WTC11 (cell line): ENCODE results near the gene EGFR. TPM values are rescaled to one million over a fixed set of nuclear protein-coding genes. Genes with fewer than 3 reads are reported as not detected.

ENCODE experiments used
- ATAC-seq: fragments of 200-7000 bp; cut with Tn5 transposase; 2 replicates; pipeline ENCODE4 v1.10.0; 2021; ENCODE audit warnings: mild to moderate bottlenecking, moderate library complexity
- CTCF ChIA-PET: fragments of 300-600 bp; sonication (Branson Sonifier 250); formaldehyde crosslinking; loops from one replicate; lab custom pipeline; 2021; ENCODE audit warnings: antibody characterized with exemption; lab: Charles Lee
- POLR2A ChIA-PET: fragments of 350-600 bp; sonication (Branson Sonifier 250); formaldehyde crosslinking; loops from one replicate; lab custom pipeline; 2021; ENCODE audit warnings: antibody characterized with exemption; lab: Charles Lee
- DNase-seq: peaks from one replicate; pipeline ENCODE4 v3.0.0; 2021; ENCODE audit warnings: low spot score
- H3K27ac Mint-ChIP-seq: 2 replicates; pipeline ENCODE4 v1.8.0; 2021; ENCODE audit warnings: mixed read lengths
- H3K27me3 Mint-ChIP-seq: 2 replicates; pipeline ENCODE4 v1.8.0; 2021; ENCODE audit warnings: low read depth, mild to moderate bottlenecking, moderate library complexity, mixed read lengths
- H3K36me3 Mint-ChIP-seq: 2 replicates; pipeline ENCODE4 v1.8.0; 2021; ENCODE audit warnings: mixed read lengths
- H3K4me1 Mint-ChIP-seq: 2 replicates; pipeline ENCODE4 v1.8.0; 2022; ENCODE audit warnings: mixed read lengths
- H3K4me3 Mint-ChIP-seq: 2 replicates; pipeline ENCODE4 v1.8.0; 2021; ENCODE audit warnings: mild to moderate bottlenecking, moderate library complexity, mixed read lengths
- H3K9me3 Mint-ChIP-seq: 2 replicates; pipeline ENCODE4 v1.8.0; 2021; ENCODE audit warnings: mixed read lengths
- FOXP1 ChIP-seq: sonication (generic); formaldehyde crosslinking; IDR thresholded peaks from 2 replicates; pipeline ENCODE4 v1.8.0; 2022; ENCODE audit warnings: missing genetic modification reagents, mild to moderate bottlenecking, moderate library complexity, borderline replicate concordance
- JAZF1 ChIP-seq: fragments of 250-450 bp; sonication (Bioruptor Pico); IDR thresholded peaks from 2 replicates; pipeline ENCODE4 v1.9.0; 2021; ENCODE audit warnings: moderate library complexity, mild to moderate bottlenecking, inconsistent platforms
- MXD4 ChIP-seq: fragments of 250-450 bp; sonication (Bioruptor Pico); IDR thresholded peaks from 2 replicates; pipeline ENCODE4 v1.8.0; 2021; ENCODE audit warnings: mild to moderate bottlenecking, moderate library complexity, borderline replicate concordance
- NR3C1 ChIP-seq: sonication (generic); formaldehyde crosslinking; conservative IDR thresholded peaks from 2 replicates; pipeline ENCODE4 v1.8.1; 2023; ENCODE audit warnings: low read depth, mild to moderate bottlenecking, missing genetic modification reagents
- ZNF396 ChIP-seq: fragments of 250-450 bp; sonication (Bioruptor Pico); IDR thresholded peaks from 2 replicates; pipeline ENCODE4 v1.8.0; 2021; ENCODE audit warnings: mild to moderate bottlenecking, moderate library complexity, borderline replicate concordance
- ZNF416 ChIP-seq: fragments of 250-450 bp; sonication (Bioruptor Pico); IDR thresholded peaks from 2 replicates; pipeline ENCODE4 v1.9.0; 2021; ENCODE audit warnings: mild to moderate bottlenecking, inconsistent platforms
- ZNF423 ChIP-seq: fragments of 250-450 bp; sonication (Bioruptor Pico); IDR thresholded peaks from 2 replicates; pipeline ENCODE4 v2.1.2; 2022; ENCODE audit warnings: mild to moderate bottlenecking, moderate library complexity
- total RNA-seq: library from RNA; stranded (reverse); gene quantifications from 3 replicates; pipeline ENCODE4 v1.2.3, GENCODE V29; 2021
- TF ChIP-seq, protein P1 (sequence below): sonication (generic); formaldehyde crosslinking; IDR thresholded peaks from 2 replicates; pipeline ENCODE4 v1.8.0; 2023; ENCODE audit warnings: missing genetic modification reagents, mild to moderate bottlenecking, borderline replicate concordance
- TF ChIP-seq, protein P2 (sequence below): sonication (generic); formaldehyde crosslinking; IDR thresholded peaks from 2 replicates; pipeline ENCODE4 v1.8.1; 2023; ENCODE audit warnings: mild to moderate bottlenecking, missing genetic modification reagents
- TF ChIP-seq, protein P3 (sequence below): sonication (generic); formaldehyde crosslinking; conservative IDR thresholded peaks from 2 replicates; pipeline ENCODE4 v1.8.1; 2022; ENCODE audit warnings: mild to moderate bottlenecking, missing genetic modification reagents
- TF ChIP-seq, protein P4 (sequence below): sonication (generic); formaldehyde crosslinking; IDR thresholded peaks from 2 replicates; pipeline ENCODE4 v1.8.1; 2023; ENCODE audit warnings: mild to moderate bottlenecking, moderate library complexity, missing genetic modification reagents
- TF ChIP-seq, protein P5 (sequence below): sonication (generic); formaldehyde crosslinking; IDR thresholded peaks from 2 replicates; pipeline ENCODE4 v1.8.0; 2023; ENCODE audit warnings: mild to moderate bottlenecking, missing genetic modification reagents
- TF ChIP-seq, protein P6 (sequence below): sonication (generic); formaldehyde crosslinking; IDR thresholded peaks from 2 replicates; pipeline ENCODE4 v1.8.0; 2023; ENCODE audit warnings: missing genetic modification reagents
- TF ChIP-seq, protein P7 (sequence below): sonication (generic); formaldehyde crosslinking; IDR thresholded peaks from 2 replicates; pipeline ENCODE4 v1.8.1; 2023; ENCODE audit warnings: mild to moderate bottlenecking, missing genetic modification reagents
- TF ChIP-seq, protein P8 (sequence below): sonication (generic); formaldehyde crosslinking; IDR thresholded peaks from 2 replicates; pipeline ENCODE4 v1.8.1; 2023; ENCODE audit warnings: mild to moderate bottlenecking, missing genetic modification reagents, moderate library complexity

The EGFR gene
- total RNA-seq, 1 experiment from 2014 or later = 5.9 TPM

DNA sequence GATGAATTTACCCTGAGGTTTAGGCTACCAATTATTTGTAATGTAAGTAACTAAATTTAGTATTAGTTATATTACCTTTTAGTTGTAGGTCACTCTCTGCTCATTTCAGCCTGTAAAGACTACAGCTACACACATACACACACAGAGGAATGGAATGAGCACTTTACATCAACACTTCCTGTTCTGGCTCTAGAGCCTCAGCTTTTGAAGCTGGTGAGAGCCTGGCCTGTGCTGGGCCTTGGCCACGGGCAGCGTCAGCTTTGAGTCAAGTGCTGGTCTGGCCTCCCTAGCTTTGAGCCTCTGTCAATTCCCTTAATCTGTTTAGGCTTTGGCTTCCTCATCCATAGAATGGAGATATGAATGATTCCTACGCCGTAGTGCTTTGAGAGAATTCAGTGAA lies 141.7 kb downstream of the EGFR start (continued):
- TF ChIP-seq, protein P1, sequence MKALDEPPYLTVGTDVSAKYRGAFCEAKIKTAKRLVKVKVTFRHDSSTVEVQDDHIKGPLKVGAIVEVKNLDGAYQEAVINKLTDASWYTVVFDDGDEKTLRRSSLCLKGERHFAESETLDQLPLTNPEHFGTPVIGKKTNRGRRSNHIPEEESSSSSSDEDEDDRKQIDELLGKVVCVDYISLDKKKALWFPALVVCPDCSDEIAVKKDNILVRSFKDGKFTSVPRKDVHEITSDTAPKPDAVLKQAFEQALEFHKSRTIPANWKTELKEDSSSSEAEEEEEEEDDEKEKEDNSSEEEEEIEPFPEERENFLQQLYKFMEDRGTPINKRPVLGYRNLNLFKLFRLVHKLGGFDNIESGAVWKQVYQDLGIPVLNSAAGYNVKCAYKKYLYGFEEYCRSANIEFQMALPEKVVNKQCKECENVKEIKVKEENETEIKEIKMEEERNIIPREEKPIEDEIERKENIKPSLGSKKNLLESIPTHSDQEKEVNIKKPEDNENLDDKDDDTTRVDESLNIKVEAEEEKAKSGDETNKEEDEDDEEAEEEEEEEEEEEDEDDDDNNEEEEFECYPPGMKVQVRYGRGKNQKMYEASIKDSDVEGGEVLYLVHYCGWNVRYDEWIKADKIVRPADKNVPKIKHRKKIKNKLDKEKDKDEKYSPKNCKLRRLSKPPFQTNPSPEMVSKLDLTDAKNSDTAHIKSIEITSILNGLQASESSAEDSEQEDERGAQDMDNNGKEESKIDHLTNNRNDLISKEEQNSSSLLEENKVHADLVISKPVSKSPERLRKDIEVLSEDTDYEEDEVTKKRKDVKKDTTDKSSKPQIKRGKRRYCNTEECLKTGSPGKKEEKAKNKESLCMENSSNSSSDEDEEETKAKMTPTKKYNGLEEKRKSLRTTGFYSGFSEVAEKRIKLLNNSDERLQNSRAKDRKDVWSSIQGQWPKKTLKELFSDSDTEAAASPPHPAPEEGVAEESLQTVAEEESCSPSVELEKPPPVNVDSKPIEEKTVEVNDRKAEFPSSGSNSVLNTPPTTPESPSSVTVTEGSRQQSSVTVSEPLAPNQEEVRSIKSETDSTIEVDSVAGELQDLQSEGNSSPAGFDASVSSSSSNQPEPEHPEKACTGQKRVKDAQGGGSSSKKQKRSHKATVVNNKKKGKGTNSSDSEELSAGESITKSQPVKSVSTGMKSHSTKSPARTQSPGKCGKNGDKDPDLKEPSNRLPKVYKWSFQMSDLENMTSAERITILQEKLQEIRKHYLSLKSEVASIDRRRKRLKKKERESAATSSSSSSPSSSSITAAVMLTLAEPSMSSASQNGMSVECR (CRISPR knock-in tag) = no peak

DNA sequence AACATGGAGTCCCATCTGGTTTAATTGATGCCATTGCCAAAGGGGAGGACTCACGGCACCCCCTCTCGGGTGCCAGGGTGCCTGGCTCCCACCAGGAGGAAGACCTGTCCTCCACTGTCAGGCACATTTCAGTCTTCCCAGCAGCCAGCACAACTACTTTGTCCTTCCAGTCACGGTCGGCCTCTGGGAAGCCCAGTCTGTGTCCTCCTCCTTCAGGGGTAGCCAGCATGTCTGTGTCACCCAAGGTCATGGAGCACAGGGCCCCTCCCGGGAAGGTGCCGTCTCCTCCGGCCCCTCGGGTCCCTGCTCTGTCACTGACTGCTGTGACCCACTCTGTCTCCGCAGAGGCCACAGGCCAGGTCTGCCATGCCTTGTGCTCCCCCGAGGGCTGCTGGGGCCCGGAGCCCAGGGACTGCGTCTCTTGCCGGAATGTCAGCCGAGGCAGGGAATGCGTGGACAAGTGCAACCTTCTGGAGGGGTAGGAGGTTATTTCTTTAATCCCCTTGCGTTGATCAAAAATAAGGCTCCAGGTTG lies 142.4 kb downstream of the EGFR start:
- Mint-ChIP-seq H3K9me3 (peaks cover under 1% of the 10 kb centered on the region), H3K36me3 (peaks cover 1% of the 10 kb centered on the region), H3K4me3 (no peak overlapping the region), H3K27ac (no peak overlapping the region), H3K27me3 (no peaks in the 10 kb centered on the region), H3K4me1 (peaks cover 22% of the 10 kb centered on the region)
- ATAC-seq = no peak
- POLR2A ChIA-PET = no interaction called here
- no peak for TF ChIP-seq JAZF1 (CRISPR knock-in tag)
- TF ChIP-seq, all 79 proteins: peak for 0
- DNase-seq = no peak
- CTCF ChIA-PET = no interaction called here

DNA sequence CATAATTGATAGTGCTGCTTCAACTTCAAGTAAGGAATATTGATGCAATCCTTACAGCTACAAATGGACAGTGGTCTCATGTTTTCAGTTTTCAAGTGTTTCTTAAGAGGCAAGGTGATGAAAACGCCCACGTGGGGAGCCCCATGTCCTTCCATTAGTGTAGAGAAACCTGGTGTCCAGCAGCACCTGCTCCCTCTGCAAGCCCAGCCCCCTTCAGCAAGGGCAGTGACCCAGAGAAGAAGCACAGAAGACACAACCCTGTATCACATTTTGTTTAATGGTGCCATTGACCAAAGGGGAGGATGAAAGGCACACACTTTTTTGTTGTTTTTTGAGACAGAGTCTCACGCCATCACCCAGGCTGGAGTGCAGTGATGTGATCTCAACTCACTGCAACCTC lies 143.7 kb downstream of the EGFR start:
- no peak overlapping the region for H3K4me3 Mint-ChIP-seq
- H3K9me3 Mint-ChIP-seq = peaks cover 13% of the 10 kb centered on the region
- ChIA-PET CTCF (no interaction called here), POLR2A (no interaction called here)
- no peaks in the 10 kb centered on the region for H3K27me3 Mint-ChIP-seq
- ATAC-seq (no peak), DNase-seq (no peak)
- H3K27ac Mint-ChIP-seq = no peak overlapping the region
- peaks cover 10% of the 10 kb centered on the region for H3K36me3 Mint-ChIP-seq
- no peak for TF ChIP-seq NR3C1 (CRISPR knock-in tag)
- no peak for TF ChIP-seq ZNF396
- TF ChIP-seq MXD4 = no peak
- TF ChIP-seq, protein P2, sequence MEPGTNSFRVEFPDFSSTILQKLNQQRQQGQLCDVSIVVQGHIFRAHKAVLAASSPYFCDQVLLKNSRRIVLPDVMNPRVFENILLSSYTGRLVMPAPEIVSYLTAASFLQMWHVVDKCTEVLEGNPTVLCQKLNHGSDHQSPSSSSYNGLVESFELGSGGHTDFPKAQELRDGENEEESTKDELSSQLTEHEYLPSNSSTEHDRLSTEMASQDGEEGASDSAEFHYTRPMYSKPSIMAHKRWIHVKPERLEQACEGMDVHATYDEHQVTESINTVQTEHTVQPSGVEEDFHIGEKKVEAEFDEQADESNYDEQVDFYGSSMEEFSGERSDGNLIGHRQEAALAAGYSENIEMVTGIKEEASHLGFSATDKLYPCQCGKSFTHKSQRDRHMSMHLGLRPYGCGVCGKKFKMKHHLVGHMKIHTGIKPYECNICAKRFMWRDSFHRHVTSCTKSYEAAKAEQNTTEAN = no peak
- TF ChIP-seq, protein P3, sequence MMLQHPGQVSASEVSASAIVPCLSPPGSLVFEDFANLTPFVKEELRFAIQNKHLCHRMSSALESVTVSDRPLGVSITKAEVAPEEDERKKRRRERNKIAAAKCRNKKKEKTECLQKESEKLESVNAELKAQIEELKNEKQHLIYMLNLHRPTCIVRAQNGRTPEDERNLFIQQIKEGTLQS (CRISPR knock-in tag) = no peak
- TF ChIP-seq ZNF423 = no peak
- TF ChIP-seq ZNF416 = no peak
- TF ChIP-seq, protein P4, sequence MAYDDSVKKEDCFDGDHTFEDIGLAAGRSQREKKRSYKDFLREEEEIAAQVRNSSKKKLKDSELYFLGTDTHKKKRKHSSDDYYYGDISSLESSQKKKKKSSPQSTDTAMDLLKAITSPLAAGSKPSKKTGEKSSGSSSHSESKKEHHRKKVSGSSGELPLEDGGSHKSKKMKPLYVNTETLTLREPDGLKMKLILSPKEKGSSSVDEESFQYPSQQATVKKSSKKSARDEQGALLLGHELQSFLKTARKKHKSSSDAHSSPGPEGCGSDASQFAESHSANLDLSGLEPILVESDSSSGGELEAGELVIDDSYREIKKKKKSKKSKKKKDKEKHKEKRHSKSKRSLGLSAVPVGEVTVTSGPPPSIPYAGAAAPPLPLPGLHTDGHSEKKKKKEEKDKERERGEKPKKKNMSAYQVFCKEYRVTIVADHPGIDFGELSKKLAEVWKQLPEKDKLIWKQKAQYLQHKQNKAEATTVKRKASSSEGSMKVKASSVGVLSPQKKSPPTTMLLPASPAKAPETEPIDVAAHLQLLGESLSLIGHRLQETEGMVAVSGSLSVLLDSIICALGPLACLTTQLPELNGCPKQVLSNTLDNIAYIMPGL (CRISPR knock-in tag) = no peak
- TF ChIP-seq, protein P5, sequence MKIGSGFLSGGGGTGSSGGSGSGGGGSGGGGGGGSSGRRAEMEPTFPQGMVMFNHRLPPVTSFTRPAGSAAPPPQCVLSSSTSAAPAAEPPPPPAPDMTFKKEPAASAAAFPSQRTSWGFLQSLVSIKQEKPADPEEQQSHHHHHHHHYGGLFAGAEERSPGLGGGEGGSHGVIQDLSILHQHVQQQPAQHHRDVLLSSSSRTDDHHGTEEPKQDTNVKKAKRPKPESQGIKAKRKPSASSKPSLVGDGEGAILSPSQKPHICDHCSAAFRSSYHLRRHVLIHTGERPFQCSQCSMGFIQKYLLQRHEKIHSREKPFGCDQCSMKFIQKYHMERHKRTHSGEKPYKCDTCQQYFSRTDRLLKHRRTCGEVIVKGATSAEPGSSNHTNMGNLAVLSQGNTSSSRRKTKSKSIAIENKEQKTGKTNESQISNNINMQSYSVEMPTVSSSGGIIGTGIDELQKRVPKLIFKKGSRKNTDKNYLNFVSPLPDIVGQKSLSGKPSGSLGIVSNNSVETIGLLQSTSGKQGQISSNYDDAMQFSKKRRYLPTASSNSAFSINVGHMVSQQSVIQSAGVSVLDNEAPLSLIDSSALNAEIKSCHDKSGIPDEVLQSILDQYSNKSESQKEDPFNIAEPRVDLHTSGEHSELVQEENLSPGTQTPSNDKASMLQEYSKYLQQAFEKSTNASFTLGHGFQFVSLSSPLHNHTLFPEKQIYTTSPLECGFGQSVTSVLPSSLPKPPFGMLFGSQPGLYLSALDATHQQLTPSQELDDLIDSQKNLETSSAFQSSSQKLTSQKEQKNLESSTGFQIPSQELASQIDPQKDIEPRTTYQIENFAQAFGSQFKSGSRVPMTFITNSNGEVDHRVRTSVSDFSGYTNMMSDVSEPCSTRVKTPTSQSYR (CRISPR knock-in tag) = no peak
- TF ChIP-seq FOXP1 (CRISPR knock-in tag) = no peak
- TF ChIP-seq, protein P6, sequence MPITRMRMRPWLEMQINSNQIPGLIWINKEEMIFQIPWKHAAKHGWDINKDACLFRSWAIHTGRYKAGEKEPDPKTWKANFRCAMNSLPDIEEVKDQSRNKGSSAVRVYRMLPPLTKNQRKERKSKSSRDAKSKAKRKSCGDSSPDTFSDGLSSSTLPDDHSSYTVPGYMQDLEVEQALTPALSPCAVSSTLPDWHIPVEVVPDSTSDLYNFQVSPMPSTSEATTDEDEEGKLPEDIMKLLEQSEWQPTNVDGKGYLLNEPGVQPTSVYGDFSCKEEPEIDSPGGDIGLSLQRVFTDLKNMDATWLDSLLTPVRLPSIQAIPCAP (CRISPR knock-in tag) = no peak
- TF ChIP-seq, protein P7, sequence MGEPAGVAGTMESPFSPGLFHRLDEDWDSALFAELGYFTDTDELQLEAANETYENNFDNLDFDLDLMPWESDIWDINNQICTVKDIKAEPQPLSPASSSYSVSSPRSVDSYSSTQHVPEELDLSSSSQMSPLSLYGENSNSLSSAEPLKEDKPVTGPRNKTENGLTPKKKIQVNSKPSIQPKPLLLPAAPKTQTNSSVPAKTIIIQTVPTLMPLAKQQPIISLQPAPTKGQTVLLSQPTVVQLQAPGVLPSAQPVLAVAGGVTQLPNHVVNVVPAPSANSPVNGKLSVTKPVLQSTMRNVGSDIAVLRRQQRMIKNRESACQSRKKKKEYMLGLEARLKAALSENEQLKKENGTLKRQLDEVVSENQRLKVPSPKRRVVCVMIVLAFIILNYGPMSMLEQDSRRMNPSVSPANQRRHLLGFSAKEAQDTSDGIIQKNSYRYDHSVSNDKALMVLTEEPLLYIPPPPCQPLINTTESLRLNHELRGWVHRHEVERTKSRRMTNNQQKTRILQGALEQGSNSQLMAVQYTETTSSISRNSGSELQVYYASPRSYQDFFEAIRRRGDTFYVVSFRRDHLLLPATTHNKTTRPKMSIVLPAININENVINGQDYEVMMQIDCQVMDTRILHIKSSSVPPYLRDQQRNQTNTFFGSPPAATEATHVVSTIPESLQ (CRISPR knock-in tag) = no peak
- TF ChIP-seq, protein P8, sequence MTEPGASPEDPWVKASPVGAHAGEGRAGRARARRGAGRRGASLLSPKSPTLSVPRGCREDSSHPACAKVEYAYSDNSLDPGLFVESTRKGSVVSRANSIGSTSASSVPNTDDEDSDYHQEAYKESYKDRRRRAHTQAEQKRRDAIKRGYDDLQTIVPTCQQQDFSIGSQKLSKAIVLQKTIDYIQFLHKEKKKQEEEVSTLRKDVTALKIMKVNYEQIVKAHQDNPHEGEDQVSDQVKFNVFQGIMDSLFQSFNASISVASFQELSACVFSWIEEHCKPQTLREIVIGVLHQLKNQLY (CRISPR knock-in tag) = no peak
- H3K4me1 Mint-ChIP-seq = peaks cover 11% of the 10 kb centered on the region
